Measurements from ENCODE around the gene CDH8.

DNA sequence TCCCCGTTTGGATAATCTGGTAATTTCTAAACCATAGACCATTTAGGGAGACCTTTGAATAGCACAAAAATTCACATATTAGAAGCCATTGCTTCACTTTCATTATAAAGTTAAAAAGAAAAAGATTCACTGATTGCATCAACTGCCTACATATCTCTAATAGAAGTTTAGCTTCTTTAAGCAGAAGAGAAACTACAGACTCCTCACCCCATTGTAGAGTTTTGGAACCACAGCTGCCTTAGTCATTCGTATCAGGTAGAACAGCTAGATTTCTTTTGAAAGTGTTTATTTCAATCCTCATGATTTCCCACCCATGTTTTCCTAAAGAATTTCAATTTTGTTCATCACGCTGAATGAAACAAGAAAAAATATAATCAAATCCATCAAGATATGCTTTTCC lies 144.8 kb downstream of the CDH8 start:
- TF ChIP-seq, protein P1, sequence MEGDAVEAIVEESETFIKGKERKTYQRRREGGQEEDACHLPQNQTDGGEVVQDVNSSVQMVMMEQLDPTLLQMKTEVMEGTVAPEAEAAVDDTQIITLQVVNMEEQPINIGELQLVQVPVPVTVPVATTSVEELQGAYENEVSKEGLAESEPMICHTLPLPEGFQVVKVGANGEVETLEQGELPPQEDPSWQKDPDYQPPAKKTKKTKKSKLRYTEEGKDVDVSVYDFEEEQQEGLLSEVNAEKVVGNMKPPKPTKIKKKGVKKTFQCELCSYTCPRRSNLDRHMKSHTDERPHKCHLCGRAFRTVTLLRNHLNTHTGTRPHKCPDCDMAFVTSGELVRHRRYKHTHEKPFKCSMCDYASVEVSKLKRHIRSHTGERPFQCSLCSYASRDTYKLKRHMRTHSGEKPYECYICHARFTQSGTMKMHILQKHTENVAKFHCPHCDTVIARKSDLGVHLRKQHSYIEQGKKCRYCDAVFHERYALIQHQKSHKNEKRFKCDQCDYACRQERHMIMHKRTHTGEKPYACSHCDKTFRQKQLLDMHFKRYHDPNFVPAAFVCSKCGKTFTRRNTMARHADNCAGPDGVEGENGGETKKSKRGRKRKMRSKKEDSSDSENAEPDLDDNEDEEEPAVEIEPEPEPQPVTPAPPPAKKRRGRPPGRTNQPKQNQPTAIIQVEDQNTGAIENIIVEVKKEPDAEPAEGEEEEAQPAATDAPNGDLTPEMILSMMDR (IDR thresholded peaks at IDR 0.05), result no peak
- TF ChIP-seq POLR2A (IDR thresholded peaks at IDR 0.05), result no peak

All from testis (tissue), 2 donors.